Breast epithelium (tissue), 4 donors: ENCODE data around the gene ACAT2. TPM values are rescaled to one million over a fixed set of nuclear protein-coding genes. Genes with fewer than 3 reads are reported as not detected.
"Not testable (repeated sequence)": the region's sequence is repeated elsewhere in the genome, so short reads cannot be mapped to it uniquely, and the experiment has no call there.

Experiments
- DNase-seq, 2 donors: peaks; one replicate each; pipeline ENCODE4 v3.0.0-alpha.2; 2019; ENCODE audit warnings: low spot score in 2 of 2
- H3K27ac ChIP-seq, 2 donors: fragments of 200-600 bp; sonication (generic) in 1 of 2; one replicate each; pipeline ENCODE4 v1.5.1; 2016 to 2019; ENCODE audit warnings: mild to moderate bottlenecking in 1 of 2
- H3K27me3 ChIP-seq, 2 donors: fragments of 200-600 bp; sonication (generic) in 1 of 2; one replicate each; pipeline versions ENCODE4 v1.5.1 to v1.6.0; 2017 to 2019; ENCODE audit warnings: control low read depth in 1 of 2, mild to moderate bottlenecking in 1 of 2
- H3K36me3 ChIP-seq: fragments of 200-600 bp; one replicate; pipeline ENCODE4 v1.5.1; 2019
- H3K4me1 ChIP-seq, 2 donors: fragments of 200-600 bp; sonication (generic); one replicate each; pipeline ENCODE4 v1.5.1; 2016 to 2019; ENCODE audit warnings: control low read depth in 1 of 2
- H3K4me3 ChIP-seq, 3 donors: fragments of 200-600 bp; sonication (generic); 1 replicate in 2 of 3; 2 replicates in 1 of 3; pipeline ENCODE4 v1.5.1; 2016 to 2019; ENCODE audit warnings: mild to moderate bottlenecking in 3 of 3, moderate library complexity in 2 of 3
- H3K9me3 ChIP-seq, 2 donors: fragments of 200-600 bp; sonication (generic) in 1 of 2; one replicate each; pipeline ENCODE4 v1.5.1; 2016 to 2019; ENCODE audit warnings: control low read depth in 1 of 2
- POLR2A ChIP-seq: fragments of 450-650 bp; IDR thresholded peaks from one replicate; pipeline ENCODE4 v1.6.1; 2016; ENCODE audit warnings: antibody characterized with exemption, mild to moderate bottlenecking, moderate library complexity
- POLR2AphosphoS5 ChIP-seq, 3 donors: sonication (generic); formaldehyde crosslinking; IDR thresholded peaks; one replicate each; pipeline ENCODE4 v1.6.1; 2017; ENCODE audit warnings: antibody characterized with exemption in 3 of 3
- intact Hi-C: fragments of 100-400 bp; cut with DNase I; formaldehyde crosslinking; loops from one replicate; pipeline ENCODE4 v1.15.1; 2023; ENCODE audit warnings: low total_unique reads
- total RNA-seq, 3 donors: library from RNA; depleted of rRNA; stranded (reverse); fragments of >200 nt; gene quantifications; one replicate each; pipeline ENCODE4 v1.1.0, GENCODE V29; 2016
- TF ChIP-seq, protein P1 (sequence below), 3 donors: fragments of 450-650 bp; IDR thresholded peaks; one replicate each; pipeline ENCODE4 v1.5.1; 2016 to 2017; ENCODE audit warnings: antibody characterized with exemption in 3 of 3, mild to moderate bottlenecking in 3 of 3, moderate library complexity in 3 of 3

ACAT2 gene
- total RNA-seq = 10 to 100 TPM in 2 of 3 donors, 1 to 10 TPM in 1; 9.4 to 10.5 (median 10.1) TPM

DNA sequence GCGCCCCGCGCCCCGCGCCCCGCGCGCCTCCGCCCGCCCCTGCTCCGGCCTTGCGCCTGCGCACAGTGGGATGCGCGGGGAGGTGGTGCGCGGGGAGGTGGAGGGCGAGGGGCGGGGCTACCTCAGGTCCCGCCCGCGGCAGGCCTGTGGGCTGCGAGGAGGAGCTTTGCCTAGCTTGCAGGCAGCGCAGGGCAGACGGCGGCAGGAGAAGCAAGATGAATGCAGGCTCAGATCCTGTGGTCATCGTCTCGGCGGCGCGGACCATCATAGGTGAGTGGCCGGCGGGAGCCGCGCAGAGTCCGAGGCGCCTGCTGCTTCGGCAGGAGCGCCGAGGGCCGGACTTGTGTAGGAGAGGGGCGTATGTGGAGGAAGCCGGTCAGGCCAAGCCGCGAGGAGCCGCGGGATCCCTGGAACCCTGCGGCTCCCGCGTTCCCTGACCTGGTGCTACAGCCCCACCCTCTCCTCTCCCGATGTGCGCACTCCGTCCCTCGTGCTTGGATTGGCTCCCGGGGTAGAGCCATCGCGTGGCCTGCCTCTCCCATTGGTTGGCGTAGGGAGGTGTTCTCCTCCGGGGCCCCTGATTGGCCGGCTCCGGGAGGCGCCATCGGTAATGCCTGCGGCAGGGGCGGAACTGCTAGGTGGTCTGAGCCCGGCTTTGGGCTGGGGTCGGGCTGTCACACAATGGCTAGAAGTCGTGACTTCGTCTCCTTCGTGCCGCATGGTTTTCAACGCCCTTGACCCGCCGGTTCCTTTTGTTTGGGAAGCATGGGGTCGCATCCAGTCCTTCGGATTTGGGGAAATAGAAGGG lies at the start of gene ACAT2:
Gene ACAT2, plus strand, starts transcription at position 173 of the 808 bp plus-strand sequence. Its CDS starts 43 bp downstream, at position 216.
- Histone ChIP-seq H3K36me3 (no peaks in the 10 kb centered on the region), H3K27ac (peak within 1 kb of the TSS; percentile 96 to 98), H3K27me3 (no peaks in the 10 kb centered on the region), H3K4me3 (peak within 1 kb of the TSS; percentile 86 to 92 (median 88)), H3K9me3 (no peaks in the 10 kb centered on the region), H3K4me1 (no peaks in the 10 kb centered on the region)
- intact Hi-C loops = no loop called here
- TF ChIP-seq POLR2A = no peak
- peak; percentile 12 to 77 (median 56) for TF ChIP-seq POLR2AphosphoS5 (IDR thresholded peaks at IDR 0.05)
- TF ChIP-seq, protein P1, sequence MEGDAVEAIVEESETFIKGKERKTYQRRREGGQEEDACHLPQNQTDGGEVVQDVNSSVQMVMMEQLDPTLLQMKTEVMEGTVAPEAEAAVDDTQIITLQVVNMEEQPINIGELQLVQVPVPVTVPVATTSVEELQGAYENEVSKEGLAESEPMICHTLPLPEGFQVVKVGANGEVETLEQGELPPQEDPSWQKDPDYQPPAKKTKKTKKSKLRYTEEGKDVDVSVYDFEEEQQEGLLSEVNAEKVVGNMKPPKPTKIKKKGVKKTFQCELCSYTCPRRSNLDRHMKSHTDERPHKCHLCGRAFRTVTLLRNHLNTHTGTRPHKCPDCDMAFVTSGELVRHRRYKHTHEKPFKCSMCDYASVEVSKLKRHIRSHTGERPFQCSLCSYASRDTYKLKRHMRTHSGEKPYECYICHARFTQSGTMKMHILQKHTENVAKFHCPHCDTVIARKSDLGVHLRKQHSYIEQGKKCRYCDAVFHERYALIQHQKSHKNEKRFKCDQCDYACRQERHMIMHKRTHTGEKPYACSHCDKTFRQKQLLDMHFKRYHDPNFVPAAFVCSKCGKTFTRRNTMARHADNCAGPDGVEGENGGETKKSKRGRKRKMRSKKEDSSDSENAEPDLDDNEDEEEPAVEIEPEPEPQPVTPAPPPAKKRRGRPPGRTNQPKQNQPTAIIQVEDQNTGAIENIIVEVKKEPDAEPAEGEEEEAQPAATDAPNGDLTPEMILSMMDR (IDR thresholded peaks at IDR 0.05) = no peak
- DNase-seq = peak; percentile 93 to 94

DNA sequence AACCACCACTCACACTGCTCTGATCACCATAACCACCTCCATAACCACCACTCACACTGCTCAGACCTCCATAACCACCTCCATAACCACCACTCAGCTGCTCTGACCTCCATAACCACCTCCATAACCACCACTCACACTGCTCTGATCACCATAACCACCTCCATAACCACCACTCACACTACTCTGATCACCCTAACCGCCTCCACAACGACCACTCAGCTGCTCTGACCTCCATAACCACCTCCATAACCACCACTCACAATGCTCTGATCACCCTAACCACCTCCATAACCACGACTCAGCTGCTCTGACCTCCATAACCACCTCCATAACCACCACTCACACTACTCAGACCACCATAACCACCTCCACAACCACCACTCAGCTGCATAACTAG lies 49.5 kb upstream of the ACAT2 start:
- H3K4me3 ChIP-seq, H3K36me3 ChIP-seq, H3K9me3 ChIP-seq, DNase-seq, H3K27me3 ChIP-seq, intact Hi-C loops, H3K27ac ChIP-seq: not testable (repeated sequence)
- peaks cover 6 to 15% of the 10 kb centered on the region in 2 donors for H3K4me1 ChIP-seq

DNA sequence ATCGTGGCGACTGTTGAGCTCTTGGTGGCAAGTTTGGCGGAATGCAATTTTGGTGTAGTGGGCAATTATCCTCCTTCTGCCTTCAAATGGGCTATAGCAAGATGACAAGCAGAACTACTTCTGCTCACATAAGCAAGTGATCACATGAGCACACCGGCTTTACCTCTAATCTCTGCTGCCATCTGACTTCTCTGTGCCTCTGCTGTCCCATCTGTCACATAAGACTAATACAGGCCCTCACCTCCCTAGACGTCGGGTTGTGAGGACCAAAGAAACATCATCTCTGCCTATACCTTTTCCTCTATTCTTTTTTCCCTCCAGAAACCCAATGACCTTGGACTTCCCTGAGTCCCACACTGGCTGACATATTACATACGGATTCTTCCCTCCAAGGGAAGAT lies 47.9 kb upstream of the ACAT2 start:
- intact Hi-C loops = no loop called here
- peak overlapping the region; percentile 88 to 95 for H3K27ac ChIP-seq
- H3K9me3 ChIP-seq = no peaks in the 10 kb centered on the region
- no peaks in the 10 kb centered on the region for H3K27me3 ChIP-seq
- H3K4me1 ChIP-seq = peaks cover 6 to 15% of the 10 kb centered on the region in 2 donors
- TF ChIP-seq POLR2A (no peak), POLR2AphosphoS5 (IDR thresholded peaks at IDR 0.05) (no peak)
- TF ChIP-seq, protein P1 (IDR thresholded peaks at IDR 0.05) = no peak
- no peak overlapping the region for H3K4me3 ChIP-seq
- no peak for DNase-seq
- no peaks in the 10 kb centered on the region for H3K36me3 ChIP-seq

DNA sequence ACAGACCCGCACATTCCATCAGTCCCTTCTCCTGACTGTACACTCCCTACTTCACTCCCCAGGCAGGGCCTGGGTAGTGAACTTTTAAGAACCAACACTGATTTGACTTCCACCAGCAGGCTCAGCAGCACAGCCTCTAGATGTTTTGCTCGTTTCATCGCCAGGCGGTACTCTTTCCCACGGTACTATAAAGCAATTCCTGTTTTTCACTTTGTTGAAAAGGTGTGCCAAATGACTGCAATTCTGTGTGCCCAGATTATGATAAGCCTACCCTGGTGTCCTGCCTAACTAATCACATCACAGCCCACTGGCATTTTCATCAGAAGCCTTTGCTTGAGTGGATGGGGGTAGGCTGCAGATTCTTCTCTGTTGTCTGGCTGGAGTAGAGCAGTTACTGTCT lies 47.4 kb upstream of the ACAT2 start:
- Histone ChIP-seq H3K27me3 (no peaks in the 10 kb centered on the region), H3K9me3 (no peaks in the 10 kb centered on the region), H3K27ac (peak overlapping the region; percentile 88 to 95), H3K36me3 (no peaks in the 10 kb centered on the region), H3K4me1 (peaks cover 6 to 15% of the 10 kb centered on the region in 2 donors), H3K4me3 (no peak overlapping the region)
- no peak for TF ChIP-seq POLR2A
- no peak for TF ChIP-seq POLR2AphosphoS5 (IDR thresholded peaks at IDR 0.05)
- TF ChIP-seq, protein P1 (IDR thresholded peaks at IDR 0.05) = no peak
- no peak for DNase-seq
- intact Hi-C loops = no loop called here

DNA sequence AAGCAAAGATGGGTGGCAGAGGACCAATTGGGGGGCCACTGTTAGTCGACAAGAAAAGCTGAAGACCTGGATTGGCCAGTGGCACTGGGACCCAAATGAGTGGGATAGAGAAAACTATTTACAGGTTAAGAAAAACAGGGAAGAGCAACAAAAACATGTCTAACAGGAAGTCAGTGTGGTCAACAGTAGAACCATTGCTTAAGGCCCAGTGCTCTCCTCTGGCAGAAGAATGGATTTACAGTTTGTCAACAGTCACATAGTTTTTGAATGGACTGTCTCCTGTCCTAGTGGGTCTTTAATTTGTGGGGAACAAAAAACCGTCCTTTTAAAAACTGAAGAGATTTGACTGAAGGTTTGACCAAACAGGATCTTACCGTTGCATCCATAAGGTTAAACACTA lies 46.7 kb upstream of the ACAT2 start:
- Histone ChIP-seq H3K27ac (peak overlapping the region; percentile 88 to 95), H3K4me1 (peaks cover 6 to 15% of the 10 kb centered on the region in 2 donors), H3K27me3 (no peaks in the 10 kb centered on the region), H3K9me3 (no peaks in the 10 kb centered on the region), H3K4me3 (peak overlapping the region in 1 of 3 donors; percentile 14), H3K36me3 (no peaks in the 10 kb centered on the region)
- TF ChIP-seq, protein P1 (IDR thresholded peaks at IDR 0.05) = no peak
- TF ChIP-seq POLR2A (no peak), POLR2AphosphoS5 (IDR thresholded peaks at IDR 0.05) (no peak)
- intact Hi-C loops = no loop called here
- DNase-seq = no peak
